Calu3 (cell line): ENCODE results near the gene RAD51B. TPM values are rescaled to one million over a fixed set of nuclear protein-coding genes. Genes with fewer than 3 reads are reported as not detected.

ENCODE experiments used
- BruUV-seq: library from RNA; stranded (reverse); fragments of 400-500 nt; replicated peaks from 2 replicates; lab custom pipeline; 2021; lab: Mats Ljungman, UMichigan
- CTCF ChIA-PET: fragments of 300-600 bp; sonication (Branson Sonifier 250); formaldehyde crosslinking; loops from one replicate; lab custom pipeline; 2022; ENCODE audit warnings: antibody characterized with exemption; lab: Charles Lee
- DNase-seq: peaks from one replicate; pipeline ENCODE4 v3.0.0; 2022
- H3K27ac Mint-ChIP-seq: one replicate; pipeline ENCODE4 v1.8.0; 2022; ENCODE audit warnings: mixed read lengths; ENCODE audit not compliant: unreplicated experiment
- H3K27me3 Mint-ChIP-seq: one replicate; pipeline ENCODE4 v1.8.0; 2022; ENCODE audit warnings: mixed read lengths; ENCODE audit not compliant: unreplicated experiment
- H3K36me3 Mint-ChIP-seq: one replicate; pipeline ENCODE4 v1.8.0; 2022; ENCODE audit warnings: mild to moderate bottlenecking, moderate library complexity, mixed read lengths; ENCODE audit not compliant: insufficient read depth, unreplicated experiment
- H3K4me1 Mint-ChIP-seq: one replicate; pipeline ENCODE4 v1.8.0; 2022; ENCODE audit warnings: mild to moderate bottlenecking, low read depth, mixed read lengths; ENCODE audit not compliant: unreplicated experiment
- H3K4me3 Mint-ChIP-seq: one replicate; pipeline ENCODE4 v1.8.0; 2022; ENCODE audit warnings: mild to moderate bottlenecking, low read depth, moderate library complexity, mixed read lengths; ENCODE audit not compliant: unreplicated experiment
- H3K9me3 Mint-ChIP-seq: one replicate; pipeline ENCODE4 v1.8.0; 2022; ENCODE audit warnings: low read depth, mixed read lengths; ENCODE audit not compliant: unreplicated experiment
- CTCF ChIP-seq: fragments of 200-600 bp; IDR thresholded peaks from one replicate; pipeline ENCODE4 v1.8.0; 2022; ENCODE audit warnings: antibody characterized with exemption; ENCODE audit not compliant: unreplicated experiment
- intact Hi-C: fragments of 100-400 bp; cut with micrococcal nuclease; formaldehyde crosslinking; loops from one replicate; pipeline ENCODE4 v1.10.0; 2022; ENCODE audit not compliant: unreplicated experiment
- total RNA-seq: library from RNA; stranded (reverse); gene quantifications from 2 replicates; pipeline ENCODE4 v1.2.3, GENCODE V29; 2022

RAD51B gene
- total RNA-seq, 1 experiment from 2014 or later, result 24.7 TPM

GRCh38 chr14:68520637-68521556 is 701.3 kb downstream of the RAD51B start:
- Mint-ChIP-seq H3K4me3 (peak overlapping the region; percentile 34), H3K27me3 (no peaks in the 10 kb centered on the region), H3K4me1 (peaks cover 47% of the 10 kb centered on the region), H3K9me3 (no peaks in the 10 kb centered on the region), H3K27ac (peak overlapping the region; percentile 86), H3K36me3 (peaks cover 14% of the 10 kb centered on the region)
- intact Hi-C loops, result loop anchor here (5.0 to 10.0 kb wide), 5 partner anchors 54 to 214 kb away; no protein-coding TSS in a partner anchor
- TSS peak; percentile 84 for BruUV-seq
- no peak for TF ChIP-seq CTCF
- CTCF ChIA-PET, result interaction anchor here (0.6 to 1.3 kb wide), 7 partner anchors 18 to 272 kb away, joined by 3 read pairs; no protein-coding TSS in a partner anchor
- DNase-seq, result peak; percentile 85

- no peak for TF ChIP-seq CTCF
- no TSS peak for BruUV-seq
- peak overlapping the region; percentile 86 for H3K27ac Mint-ChIP-seq
- CTCF ChIA-PET, result interaction anchor here (0.6 to 1.3 kb wide), 7 partner anchors 17 to 273 kb away, joined by 3 read pairs; no protein-coding TSS in a partner anchor
- peaks cover 49% of the 10 kb centered on the region for H3K4me1 Mint-ChIP-seq
- H3K9me3 Mint-ChIP-seq, result no peaks in the 10 kb centered on the region
- peak overlapping the region; percentile 34 for H3K4me3 Mint-ChIP-seq
- intact Hi-C loops, result loop anchor here (5.0 to 10.0 kb wide), 5 partner anchors 54 to 214 kb away; no protein-coding TSS in a partner anchor
- no peak for DNase-seq
- H3K36me3 Mint-ChIP-seq, result peaks cover 14% of the 10 kb centered on the region
- no peaks in the 10 kb centered on the region for H3K27me3 Mint-ChIP-seq
Observed at GRCh38 chr14:68521557-68521901, 702.0 kb downstream of the RAD51B start.

- H3K36me3 Mint-ChIP-seq, result peaks cover 14% of the 10 kb centered on the region
- intact Hi-C loops, result loop anchor here (5.0 to 10.0 kb wide), 5 partner anchors 55 to 215 kb away; no protein-coding TSS in a partner anchor
- peak overlapping the region; percentile 86 for H3K27ac Mint-ChIP-seq
- H3K9me3 Mint-ChIP-seq, result no peaks in the 10 kb centered on the region
- H3K27me3 Mint-ChIP-seq, result no peaks in the 10 kb centered on the region
- no peak for TF ChIP-seq CTCF
- CTCF ChIA-PET, result interaction anchor here (0.8 to 1.3 kb wide), 2 partner anchors 17 to 56 kb away, joined by 3 read pairs; no protein-coding TSS in a partner anchor
- no peak for DNase-seq
- no TSS peak for BruUV-seq
- peak overlapping the region; percentile 34 for H3K4me3 Mint-ChIP-seq
- peaks cover 54% of the 10 kb centered on the region for H3K4me1 Mint-ChIP-seq
Observed at GRCh38 chr14:68521961-68522509, 702.5 kb downstream of the RAD51B start.

GRCh38 chr14:68522510-68523325 is 703.1 kb downstream of the RAD51B start:
- BruUV-seq, result no TSS peak
- H3K4me1 Mint-ChIP-seq, result peaks cover 61% of the 10 kb centered on the region
- intact Hi-C loops, result loop anchor here (5.0 to 10.0 kb wide), 5 partner anchors 55 to 215 kb away; no protein-coding TSS in a partner anchor
- peak overlapping the region; percentile 86 for H3K27ac Mint-ChIP-seq
- H3K9me3 Mint-ChIP-seq, result no peaks in the 10 kb centered on the region
- H3K27me3 Mint-ChIP-seq, result no peaks in the 10 kb centered on the region
- DNase-seq, result no peak
- no peak for TF ChIP-seq CTCF
- H3K4me3 Mint-ChIP-seq, result no peak overlapping the region
- CTCF ChIA-PET, result interaction anchor here (1.3 kb wide), 1 partner anchor 56 kb away, joined by 3 read pairs; no protein-coding TSS in a partner anchor
- H3K36me3 Mint-ChIP-seq, result peaks cover 14% of the 10 kb centered on the region
